ENCODE data around the gene SLC30A1.
A peak's percentile ranks its signal among the peaks of the same experiment; 100 is the strongest.
"Not testable (repeated sequence)": the region's sequence is repeated elsewhere in the genome, so short reads cannot be mapped to it uniquely, and the experiment has no call there.

Gene SLC30A1

DNA sequence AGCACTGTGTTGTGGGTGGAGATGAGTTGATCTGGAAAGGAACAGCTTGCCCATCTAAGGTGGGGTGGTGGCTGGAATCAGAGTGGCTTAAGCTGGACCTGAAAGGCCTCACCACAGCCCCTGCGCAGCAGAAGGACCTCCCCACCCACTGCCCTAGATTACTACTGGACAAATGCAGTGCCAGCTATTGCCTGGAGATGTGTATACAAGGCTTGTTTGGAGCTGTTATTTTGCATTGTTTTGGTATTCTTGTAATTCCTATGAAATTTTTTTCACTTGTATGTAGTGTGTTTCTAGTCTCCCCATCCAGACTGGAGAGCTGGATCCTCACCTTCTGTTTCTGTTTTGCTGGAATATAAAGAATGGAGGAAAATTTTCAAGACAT lies 1.3 kb upstream of the SLC30A1 start:
- no peak for DNase-seq

DNA sequence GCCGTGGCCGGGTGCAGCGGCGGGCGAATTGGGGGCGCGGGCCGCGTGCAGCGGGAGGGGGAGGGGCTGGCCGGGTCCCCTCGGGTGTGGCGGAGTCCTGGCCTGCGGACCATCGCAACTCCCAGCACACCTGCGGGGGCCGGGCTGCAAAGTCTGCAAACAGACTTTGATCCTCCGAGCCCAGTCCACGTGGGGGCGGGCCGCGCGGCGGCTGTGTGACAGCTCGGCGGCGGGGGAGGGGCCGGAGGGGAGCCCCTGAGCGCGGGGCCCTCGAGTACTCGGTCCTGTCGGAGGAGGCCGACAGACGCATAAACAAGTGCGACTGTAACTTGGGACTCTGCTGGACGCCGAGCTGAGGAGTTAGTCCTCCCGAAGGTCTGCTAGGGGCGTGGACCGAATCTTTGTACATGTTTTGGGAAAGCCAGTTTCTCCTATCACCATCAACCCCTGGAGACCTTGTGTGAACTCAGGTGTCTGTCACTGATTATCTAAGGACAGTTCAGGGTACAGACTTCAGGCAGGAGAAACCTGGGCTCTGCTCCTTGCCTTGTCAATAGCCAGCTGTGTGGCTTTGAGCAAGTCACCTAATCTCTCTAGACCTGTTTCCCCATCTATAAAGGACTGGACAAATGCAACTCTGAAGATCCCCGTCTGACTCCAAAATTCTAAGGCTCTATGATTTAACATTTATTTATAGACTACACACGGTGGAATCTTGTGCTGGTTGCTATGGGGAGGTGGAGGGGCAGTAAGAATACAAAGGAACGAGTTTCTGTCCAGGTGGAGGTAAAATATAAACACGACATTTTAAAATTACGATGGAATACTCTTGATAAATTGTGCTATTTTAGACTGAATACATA lies 710 bp upstream of the SLC30A1 start:
- DNase-seq, result peak; percentile 90

DNA sequence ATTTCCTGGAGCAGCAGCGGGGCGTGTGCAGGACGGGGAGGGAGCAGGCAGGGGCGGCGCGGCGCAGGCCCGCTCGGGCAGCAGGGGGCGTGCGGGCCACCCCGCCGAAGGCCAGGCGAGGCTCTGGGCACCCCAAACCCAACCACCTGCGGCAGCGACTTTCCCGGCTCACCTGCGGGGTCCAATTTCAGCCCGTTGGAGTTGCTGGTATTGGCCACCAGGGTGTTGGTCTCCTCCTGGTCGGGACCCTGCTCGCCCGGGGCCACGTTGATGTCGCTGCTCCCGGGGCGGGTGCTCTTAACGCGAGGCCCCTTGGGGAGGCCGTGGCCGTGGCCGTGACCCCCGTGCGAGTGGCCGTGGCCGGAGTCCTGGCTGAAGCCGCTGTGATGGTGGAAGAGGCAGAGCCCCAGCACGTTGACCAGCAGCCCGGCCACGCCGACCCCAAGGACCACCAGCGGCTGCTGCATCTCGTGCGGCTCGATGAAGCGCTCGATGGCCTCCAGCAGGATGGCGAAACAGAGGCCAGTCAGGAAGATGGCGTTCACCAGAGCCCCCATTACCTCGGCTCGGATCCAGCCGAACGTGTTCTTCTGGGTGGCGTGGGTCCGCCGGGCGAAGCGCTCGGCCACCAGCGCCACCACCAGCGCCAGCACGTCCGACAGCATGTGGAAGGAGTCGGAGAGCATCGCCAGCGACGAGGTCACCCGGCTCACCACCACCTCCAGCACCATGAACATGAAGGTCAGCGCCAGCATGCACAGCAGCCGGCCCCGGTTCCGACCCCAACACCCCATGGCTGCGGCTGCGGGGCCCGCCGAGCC lies 932 bp downstream of the SLC30A1 start:
- DNase-seq, result peak; percentile 83

DNA sequence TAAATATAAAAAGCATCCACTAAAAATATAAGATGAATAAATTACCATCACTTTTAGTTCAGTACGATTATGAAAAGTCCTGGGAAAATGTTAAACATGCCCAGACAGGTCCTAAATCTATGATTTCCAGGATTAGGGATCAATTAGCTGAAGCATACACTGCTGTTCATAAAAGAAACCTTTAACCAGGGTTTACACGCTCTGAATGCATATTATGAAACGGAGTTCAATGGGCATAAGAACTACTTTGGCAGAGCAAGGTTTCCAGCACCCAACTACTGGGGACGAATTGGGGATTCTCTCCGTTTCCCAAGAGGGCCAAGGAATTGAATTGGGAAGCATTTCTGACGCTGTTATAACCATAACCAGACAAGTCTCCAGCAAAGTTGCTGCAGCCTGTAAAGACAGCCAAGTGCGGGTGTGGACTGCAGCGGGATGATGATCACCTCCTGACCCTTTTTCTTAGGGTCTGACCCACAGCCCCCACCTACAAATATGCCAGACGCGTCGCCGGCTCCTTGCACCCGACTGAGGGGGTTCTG lies 1.6 kb downstream of the SLC30A1 start:
- DNase-seq, result no peak

DNA sequence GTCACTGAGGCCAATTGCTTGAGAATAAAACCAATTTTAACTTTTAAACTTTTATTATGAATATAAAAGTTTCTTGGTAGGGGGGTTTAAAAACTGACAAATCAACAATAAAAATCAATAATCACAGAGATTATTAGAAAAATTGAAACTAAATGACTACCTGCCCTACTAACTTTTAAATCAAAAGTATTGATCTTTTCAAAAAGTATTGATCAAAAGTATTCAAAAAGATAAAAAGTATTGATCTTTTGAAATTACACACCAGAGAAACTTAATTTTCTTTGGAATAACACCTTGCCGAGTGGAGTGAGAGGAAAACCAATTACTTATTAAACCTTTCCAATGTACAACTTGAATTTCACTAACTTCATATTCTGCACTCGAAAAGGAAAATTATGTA lies 2.2 kb downstream of the SLC30A1 start:
- no peak for DNase-seq

DNA sequence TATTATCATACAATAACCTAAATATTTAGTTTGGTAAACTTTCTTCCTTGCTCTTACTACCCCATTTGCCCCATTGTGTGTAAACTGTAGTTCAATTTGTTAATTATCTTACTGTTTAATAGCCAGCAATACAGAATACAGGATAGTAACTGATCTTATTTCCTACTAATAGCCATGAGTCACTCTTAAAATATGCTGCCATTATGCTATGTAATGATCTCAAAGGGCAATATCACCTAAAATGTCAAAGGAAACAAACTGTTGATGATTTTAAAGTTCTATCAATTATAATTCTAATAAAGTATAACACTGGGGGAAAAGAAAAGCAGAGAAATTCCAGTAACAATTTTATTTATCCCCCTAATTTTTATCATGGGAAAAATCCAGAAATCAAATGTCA lies 4.3 kb downstream of the SLC30A1 start:
- DNase-seq, result no peak

DNA sequence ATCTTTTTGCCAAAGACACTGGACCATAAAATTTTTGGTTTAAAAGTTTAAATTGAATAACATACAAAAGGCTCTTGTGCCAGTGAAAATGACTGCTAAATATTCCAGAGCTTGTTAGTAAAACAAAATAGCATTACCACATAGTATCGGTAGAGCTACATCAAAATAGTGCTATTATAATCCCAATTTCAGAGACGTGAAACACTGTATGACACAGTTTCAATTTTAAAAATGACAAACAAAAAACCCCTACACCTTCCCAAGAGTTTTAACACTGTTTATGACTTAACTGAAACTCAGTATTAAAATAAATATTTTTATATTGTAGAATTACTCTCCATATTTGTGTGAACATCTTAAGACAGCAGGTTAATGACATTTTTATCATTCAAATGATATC lies 7.0 kb downstream of the SLC30A1 start:
- no peak for DNase-seq

DNA sequence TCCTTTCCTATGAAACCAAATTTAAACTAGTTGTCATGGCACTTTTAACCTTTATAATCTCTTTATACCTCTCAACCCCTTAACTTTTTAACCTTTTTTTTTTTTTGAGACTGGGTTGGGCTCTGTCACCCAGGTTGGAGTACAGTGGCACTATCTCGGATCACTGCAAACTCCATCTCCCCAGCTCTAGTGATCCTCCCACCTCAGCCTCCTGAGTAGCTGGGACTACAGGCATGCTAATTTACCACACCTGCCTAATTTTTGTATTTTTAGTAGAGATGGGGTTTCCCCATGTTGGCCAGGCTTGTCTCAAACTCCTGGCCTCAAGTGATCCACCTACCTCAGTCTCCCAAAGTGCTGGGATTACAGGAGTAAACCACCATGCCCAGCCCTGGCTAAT lies 8.6 kb downstream of the SLC30A1 start:
- not testable (repeated sequence) for DNase-seq

GRCh38 chr1:211566431-211567025 lies 12.4 kb downstream of the SLC30A1 start:
- no peak for DNase-seq

DNA sequence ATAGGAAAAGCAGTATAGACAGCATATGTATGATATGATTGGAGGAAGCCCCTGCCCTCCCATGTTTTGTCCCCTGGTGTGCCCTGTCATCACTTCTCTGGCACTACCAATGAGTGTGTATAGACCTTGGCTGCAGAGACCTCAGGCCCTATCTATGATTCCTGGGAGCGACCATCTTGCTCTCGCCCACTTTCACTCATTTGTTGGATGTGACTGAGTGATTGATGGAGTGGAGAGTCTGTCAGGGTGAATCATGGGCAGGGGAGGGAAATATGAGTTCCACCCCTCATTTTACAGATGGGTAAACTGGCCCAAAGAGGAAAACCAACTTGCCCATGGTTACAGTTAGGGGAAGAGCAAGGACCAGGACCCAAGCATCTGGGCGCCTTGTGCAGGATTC lies 14.9 kb downstream of the SLC30A1 start:
- DNase-seq, result no peak

- no peak for DNase-seq
These were observed 19.5 kb downstream of the SLC30A1 start for GRCh38 chr1:211559222-211560010.

DNA sequence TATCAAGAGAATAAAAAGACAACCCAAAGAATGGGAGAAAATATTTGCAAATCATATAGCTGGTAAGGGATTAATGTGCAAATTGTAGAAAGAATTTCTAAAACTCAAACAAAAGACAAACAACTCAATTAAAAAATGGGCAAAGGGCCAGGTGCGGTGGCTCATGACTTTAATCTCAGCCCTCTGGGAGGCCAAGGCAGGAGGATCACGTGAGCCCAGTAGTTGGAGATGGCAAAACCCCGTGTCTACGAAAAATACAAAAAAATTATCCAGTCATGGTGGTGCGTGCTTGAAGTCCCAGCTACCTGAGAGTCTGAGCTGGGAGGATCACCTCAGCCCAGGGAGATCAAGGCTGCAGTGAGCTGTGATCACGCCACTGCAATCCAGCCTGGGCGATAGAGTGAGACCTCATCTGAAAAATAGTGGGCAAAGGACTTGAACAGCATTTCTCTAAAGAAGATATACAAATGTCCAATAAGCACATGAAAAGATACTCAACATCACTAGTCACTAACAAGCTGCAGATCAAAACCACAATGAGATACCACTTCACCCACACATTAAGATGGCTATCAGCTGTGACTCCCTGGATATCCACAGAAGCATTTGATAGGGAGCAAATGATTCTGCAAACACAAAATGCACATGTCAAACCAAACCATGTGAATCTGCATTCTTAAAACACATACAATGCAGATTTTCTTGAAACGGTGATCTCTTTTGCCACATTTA lies 20.9 kb downstream of the SLC30A1 start:
- DNase-seq, result no peak

DNA sequence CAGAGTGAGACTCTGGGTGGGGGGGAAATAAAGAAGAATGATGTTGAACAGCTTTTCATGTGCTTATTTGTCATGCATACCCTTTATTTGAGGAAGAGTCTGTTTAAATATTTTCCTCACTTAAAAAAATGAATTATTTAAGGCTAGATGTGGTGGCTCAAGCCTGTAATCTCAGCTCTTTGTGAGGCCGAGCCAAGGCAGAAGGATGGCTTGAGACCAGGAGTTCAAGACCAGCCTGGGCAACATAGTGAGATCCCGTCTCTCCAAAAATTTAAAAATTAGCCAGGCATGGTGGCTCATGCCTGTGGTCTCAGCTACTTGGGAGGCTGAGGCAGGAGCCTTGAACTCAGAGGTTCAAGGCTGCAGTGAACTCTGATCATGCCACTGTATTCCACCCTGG lies 25.4 kb downstream of the SLC30A1 start:
- DNase-seq, result no peak

GRCh38 chr1:211551638-211552460 lies 27.1 kb downstream of the SLC30A1 start:
- no peak for DNase-seq

DNA sequence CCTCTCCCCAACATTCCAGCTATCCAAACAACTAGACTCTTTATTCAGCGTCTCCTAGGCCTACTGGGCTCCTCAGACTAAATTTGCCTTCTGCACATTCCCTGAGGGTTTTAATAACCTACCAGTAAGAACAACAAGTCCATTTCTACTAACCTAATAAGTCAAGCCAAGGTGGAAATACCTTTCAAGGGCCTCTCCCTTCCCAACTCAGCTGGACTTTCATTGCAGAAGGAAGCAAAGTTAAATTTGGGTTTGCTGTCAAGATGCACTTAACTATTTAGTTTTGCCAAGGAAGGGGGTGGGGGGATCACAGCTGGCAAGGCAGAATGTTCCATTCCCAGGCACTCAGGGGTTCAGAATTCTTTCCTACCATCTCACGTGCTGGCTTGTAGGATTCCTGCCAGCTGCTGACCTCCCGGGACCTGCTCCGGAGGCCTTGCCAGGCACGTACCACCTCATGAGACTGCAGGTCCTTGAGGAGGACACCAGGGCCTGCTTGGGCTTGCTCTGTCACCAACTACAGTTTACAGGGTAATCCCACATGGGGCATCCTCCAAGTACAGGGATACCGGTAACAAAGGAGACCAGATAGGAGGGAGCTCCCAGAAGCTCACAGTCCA lies 29.8 kb downstream of the SLC30A1 start:
- DNase-seq, result no peak

DNA sequence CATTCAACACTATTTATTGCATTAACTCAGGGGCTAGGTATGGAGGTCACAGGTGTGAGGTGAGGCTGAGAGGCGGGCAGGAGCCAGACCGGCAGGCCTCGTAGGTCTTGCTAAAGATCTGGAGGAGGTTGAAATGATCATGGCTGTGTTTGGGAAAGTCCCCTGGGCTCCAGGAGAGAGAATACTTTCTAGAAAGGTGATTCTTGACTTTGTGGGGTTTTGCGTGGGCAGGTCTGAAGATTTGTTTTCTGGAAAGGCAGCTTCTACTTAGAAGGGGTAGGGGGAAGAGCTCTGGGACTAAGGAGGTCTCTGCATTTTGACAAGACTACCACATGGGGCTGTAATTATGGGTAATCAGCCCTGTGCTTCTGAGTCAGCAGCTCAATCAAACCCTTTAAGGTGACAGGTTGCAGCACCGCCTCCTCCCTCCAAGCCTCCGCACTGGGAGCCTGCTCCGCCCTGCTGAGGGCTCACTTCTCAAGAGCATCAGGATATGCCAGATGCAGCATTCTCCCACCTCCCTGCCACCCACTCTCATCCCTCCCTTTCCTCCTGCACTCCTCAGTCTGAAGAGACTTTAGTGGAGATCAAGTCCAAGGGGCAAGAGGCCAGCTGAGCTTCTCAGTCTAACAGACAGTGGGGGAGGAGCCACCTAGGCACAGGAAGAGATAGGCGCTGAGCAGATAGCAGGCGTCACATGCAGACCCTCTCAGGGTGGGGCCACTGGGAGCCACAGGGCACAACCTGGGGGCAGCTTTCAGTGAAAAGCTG lies 30.5 kb downstream of the SLC30A1 start:
- DNase-seq, result peak; percentile 14

DNA sequence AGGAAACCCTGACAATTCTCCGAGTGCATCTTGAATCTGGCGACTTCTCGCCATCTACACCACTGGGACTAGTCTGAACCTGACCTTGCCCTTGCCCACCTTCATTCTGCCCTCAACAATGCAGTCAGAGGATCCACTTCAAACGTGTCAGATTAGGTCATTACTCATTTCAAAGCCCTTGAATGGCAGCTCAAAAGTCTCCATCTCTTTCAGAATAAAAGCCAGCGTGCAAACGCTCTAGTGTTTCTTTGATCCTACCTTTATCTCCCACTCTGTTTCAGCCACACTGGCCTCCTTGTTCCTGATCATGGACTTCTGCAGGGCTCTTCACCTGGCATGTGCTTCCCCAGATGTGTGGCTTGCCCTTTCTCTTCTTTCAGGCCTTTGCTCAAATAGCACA lies 31.3 kb downstream of the SLC30A1 start:
- DNase-seq, result no peak

DNA sequence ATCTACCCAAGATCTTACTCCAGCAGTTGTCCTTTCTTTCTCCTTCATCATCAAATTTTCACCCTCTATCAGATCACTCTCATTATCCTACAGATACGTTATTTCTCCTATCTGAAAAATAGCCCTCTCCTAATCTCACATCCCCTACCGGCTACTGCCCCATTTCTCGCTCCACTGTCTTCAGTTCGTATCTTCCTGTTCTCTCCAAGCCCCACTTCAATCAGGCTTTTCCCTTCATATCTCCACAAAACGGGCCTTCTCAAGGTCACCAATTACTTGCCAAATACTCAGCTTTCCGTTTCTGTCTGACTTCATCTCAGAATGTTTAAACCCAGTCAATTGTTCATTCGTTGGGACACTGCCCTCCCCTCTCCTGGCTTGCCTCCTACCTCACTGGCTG lies 32.4 kb downstream of the SLC30A1 start:
- no peak for DNase-seq

DNA sequence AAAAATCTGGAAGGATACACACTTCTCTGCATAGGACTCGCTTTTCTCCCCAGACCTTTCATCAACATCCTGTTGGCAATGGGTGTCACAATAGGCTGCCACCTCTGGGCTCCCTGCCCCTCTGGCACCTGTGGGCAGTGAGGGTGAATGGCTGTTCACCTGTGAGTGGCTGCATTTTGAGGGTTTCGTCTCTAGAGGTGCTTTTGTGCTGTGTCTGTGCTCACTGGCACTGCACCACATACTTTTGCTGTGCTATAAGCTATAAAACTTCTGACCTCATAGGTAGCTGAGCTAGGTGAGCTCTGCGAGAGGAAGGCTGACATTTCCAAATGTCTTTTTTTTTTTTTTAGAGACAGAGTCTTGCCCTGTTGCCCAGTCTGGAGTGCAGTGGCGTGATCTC lies 35.9 kb downstream of the SLC30A1 start:
- no peak for DNase-seq

Data from CD4-positive, alpha-beta T cell treated with Interleukin-17A for 4 hours (primary cell).